ENCODE data around the gene ZNF184.

Gene ZNF184

DNA sequence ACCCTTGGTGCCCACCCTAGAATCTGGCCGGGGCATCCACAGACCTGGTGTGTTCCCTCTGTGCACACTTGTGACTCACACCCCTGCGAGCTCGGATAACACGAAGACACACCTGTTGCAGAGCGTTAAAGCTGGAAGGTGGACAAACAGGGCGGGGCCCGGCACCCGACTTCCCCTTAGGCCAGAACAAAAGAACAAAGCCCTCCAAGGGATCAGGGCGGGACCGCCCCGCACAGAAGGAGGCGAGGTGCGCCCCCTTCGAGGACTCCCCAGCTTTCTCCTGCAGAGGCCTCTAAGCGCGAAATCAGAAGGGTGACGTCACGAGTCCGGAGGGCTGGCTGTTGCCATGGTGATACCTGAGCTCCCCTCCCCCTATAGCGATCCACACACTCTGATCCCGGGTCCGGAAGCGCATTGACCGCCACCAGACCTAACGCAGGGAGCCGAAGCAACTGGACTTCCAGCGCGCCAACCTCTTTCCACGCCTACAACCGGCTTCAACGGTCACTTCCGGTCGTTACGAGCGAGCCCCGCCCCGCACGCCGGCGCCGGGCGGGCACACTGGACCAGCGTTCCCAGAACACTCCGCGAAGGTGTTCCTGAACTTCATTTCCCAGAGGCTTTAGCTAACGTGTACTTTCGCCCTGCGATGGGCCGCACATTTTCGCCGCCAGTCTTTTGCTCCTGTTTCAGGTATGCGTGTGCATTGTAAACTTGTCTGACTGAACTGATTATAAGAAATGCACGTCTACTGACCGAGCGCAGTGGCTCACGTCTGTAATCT, at the start of gene ZNF184:
TSS of gene ZNF184 (minus strand) at position 489 of the 784 bp plus-strand sequence. CDS start 811 bp downstream, outside the sequence.
- Histone ChIP-seq H3K9me2 (ENCODE audit: low read depth, low read length) (no peaks in the 10 kb centered on the region), H3K79me2 (ENCODE audit: insufficient read depth, low read length) (peaks cover 21% of the 10 kb centered on the region), H3K9ac (ENCODE audit: low read length) (peak within 1 kb of the TSS; percentile 95), H3K27me3 (ENCODE audit: insufficient read depth, low read length) (no peaks in the 10 kb centered on the region; the same call in 1 of the 2 replicates), H4K20me1 (ENCODE audit: insufficient read depth, low read length) (no peaks in the 10 kb centered on the region), H3K27ac (ENCODE audit: low read depth, low read length, poor library complexity, severe bottlenecking) (peak within 1 kb of the TSS; percentile 90), H3K4me1 (ENCODE audit: insufficient read depth, low read length, severe bottlenecking) (peaks cover 26% of the 10 kb centered on the region), H2AFZ (ENCODE audit: low read length) (peak within 1 kb of the TSS; percentile 38; the same call in 1 of the 2 replicates), H3K4me2 (ENCODE audit: low read length) (peak within 1 kb of the TSS; percentile 99), H3F3A (ENCODE audit: insufficient read depth, low read length) (no peaks in the 10 kb centered on the region), H3K36me3 (ENCODE audit: insufficient read depth, low read length) (peaks cover 39% of the 10 kb centered on the region), H3K9me3 (ENCODE audit: low read length) (peaks cover 14% of the 10 kb centered on the region), H3K4me3 (ENCODE audit: low read depth, low read length, poor library complexity, severe bottlenecking) (peak within 1 kb of the TSS; percentile 93)
- no peak for TF ChIP-seq EZH2 (IDR thresholded peaks at IDR 0.05; ENCODE audit: borderline replicate concordance, low read length)
- TF ChIP-seq, protein P1, sequence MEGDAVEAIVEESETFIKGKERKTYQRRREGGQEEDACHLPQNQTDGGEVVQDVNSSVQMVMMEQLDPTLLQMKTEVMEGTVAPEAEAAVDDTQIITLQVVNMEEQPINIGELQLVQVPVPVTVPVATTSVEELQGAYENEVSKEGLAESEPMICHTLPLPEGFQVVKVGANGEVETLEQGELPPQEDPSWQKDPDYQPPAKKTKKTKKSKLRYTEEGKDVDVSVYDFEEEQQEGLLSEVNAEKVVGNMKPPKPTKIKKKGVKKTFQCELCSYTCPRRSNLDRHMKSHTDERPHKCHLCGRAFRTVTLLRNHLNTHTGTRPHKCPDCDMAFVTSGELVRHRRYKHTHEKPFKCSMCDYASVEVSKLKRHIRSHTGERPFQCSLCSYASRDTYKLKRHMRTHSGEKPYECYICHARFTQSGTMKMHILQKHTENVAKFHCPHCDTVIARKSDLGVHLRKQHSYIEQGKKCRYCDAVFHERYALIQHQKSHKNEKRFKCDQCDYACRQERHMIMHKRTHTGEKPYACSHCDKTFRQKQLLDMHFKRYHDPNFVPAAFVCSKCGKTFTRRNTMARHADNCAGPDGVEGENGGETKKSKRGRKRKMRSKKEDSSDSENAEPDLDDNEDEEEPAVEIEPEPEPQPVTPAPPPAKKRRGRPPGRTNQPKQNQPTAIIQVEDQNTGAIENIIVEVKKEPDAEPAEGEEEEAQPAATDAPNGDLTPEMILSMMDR (IDR thresholded peaks at IDR 0.05; ENCODE audit: low read length), result peak; percentile 27; the same call in 1 of the 2 replicates

DNA sequence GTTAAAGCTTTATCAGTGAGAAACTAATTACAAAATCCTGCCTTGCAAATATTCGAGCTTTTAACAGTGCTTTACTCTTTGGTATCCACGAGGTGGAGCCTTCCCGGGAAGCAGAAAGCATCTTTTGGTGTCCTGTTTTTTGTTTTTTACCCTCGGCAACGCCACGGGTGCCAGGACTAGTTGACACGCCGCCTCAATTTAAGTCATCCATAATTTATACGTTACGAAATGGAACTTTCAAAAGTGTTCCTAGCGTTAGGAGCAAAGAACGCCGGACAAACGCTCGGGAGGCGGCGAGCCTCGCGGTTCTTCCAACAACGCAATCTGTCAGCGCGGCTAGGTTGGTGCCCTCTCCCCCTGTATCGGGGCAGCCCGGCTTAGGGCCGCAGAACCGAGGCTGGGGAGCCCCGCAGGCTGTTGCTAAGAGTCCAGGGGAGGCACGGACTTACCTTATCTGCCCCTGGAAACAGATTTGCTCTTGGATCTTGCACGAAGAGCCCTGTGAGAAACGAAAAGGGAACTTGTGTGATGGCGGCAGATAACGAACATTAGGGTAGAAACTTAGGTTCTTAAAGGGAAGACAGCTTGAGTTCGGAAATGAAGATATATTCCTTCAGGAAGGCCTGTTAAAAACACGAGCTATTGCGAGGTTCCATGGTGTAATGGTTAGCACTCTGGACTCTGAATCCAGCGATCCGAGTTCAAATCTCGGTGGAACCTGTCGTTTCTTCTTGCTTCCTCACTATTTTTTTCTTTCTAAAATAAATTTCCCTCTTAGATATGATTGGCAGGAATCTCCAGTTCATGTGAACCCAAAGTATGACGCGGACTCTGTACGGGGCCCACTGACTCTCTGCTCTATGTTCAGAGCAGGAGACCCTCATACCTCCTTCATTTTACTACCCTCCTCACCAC, 46.2 kb upstream of the ZNF184 start:
- no peaks in the 10 kb centered on the region for H3K9me2 ChIP-seq (ENCODE audit: low read depth, low read length)
- H3K36me3 ChIP-seq (ENCODE audit: insufficient read depth, low read length), result no peaks in the 10 kb centered on the region
- TF ChIP-seq EZH2 (IDR thresholded peaks at IDR 0.05; ENCODE audit: borderline replicate concordance, low read length), result no peak
- TF ChIP-seq, protein P1 (IDR thresholded peaks at IDR 0.05; ENCODE audit: low read length), result peak; percentile 85
- peak overlapping the region; percentile 89 for H3K4me3 ChIP-seq (ENCODE audit: low read depth, low read length, poor library complexity, severe bottlenecking)
- no peaks in the 10 kb centered on the region for H3K27me3 ChIP-seq (ENCODE audit: insufficient read depth, low read length)
- H4K20me1 ChIP-seq (ENCODE audit: insufficient read depth, low read length), result no peaks in the 10 kb centered on the region
- no peak overlapping the region for H3K27ac ChIP-seq (ENCODE audit: low read depth, low read length, poor library complexity, severe bottlenecking)
- H3F3A ChIP-seq (ENCODE audit: insufficient read depth, low read length), result no peaks in the 10 kb centered on the region
- H3K9ac ChIP-seq (ENCODE audit: low read length), result peak overlapping the region; percentile 91
- H3K9me3 ChIP-seq (ENCODE audit: low read length), result no peaks in the 10 kb centered on the region
- H3K4me2 ChIP-seq (ENCODE audit: low read length), result peak overlapping the region; percentile 99
- H2AFZ ChIP-seq (ENCODE audit: low read length), result peak overlapping the region; percentile 85
- H3K79me2 ChIP-seq (ENCODE audit: insufficient read depth, low read length), result no peaks in the 10 kb centered on the region
- peaks cover 11% of the 10 kb centered on the region for H3K4me1 ChIP-seq (ENCODE audit: insufficient read depth, low read length, severe bottlenecking)

DNA sequence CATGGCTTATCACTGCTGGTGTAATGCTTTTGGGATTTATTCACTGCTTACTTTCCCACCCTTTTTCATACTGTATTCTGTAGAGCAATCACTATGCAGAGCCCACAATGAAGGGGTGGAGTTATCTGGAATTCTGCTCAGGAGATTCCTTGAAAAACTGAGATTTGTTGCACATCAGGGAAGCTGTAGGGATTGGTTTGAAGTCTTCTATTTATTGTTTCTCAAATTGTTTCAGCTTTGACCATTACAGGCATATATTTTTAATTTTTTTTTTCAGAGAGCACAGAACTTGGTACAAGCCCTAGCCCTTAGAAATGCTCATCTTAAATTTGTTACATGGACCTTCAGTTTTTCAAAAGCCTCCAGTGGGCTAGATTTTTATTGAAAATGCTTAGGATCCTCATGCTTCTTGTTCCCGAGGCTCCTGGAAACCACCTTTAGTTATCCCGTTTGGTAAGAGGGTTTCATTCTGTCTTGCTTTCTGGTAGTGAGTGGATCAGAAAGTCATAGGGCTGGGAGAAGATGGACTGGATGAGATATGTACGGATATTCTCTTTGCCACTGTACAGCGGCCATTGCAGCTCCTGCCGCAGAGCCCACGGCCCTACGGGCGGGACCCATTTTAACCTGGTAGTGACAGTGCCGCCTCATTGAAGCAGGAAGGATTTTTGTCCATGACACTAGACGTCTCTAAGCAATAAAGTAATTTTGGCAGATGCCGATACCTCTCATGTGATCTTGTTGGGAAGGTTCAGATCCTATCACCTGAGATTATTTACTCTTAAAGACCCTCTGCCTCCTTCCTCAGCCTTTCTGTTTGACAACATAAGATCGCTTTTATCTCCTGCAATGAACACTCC, 45.3 kb upstream of the ZNF184 start:
- H3K27ac ChIP-seq (ENCODE audit: low read depth, low read length, poor library complexity, severe bottlenecking), result no peak overlapping the region
- H3K4me3 ChIP-seq (ENCODE audit: low read depth, low read length, poor library complexity, severe bottlenecking), result peak overlapping the region; percentile 89
- TF ChIP-seq EZH2 (IDR thresholded peaks at IDR 0.05; ENCODE audit: borderline replicate concordance, low read length), result no peak
- TF ChIP-seq, protein P1 (IDR thresholded peaks at IDR 0.05; ENCODE audit: low read length), result no peak

More for the DNA sequence above, 45.3 kb upstream of the ZNF184 start:
- Histone ChIP-seq H3F3A (ENCODE audit: insufficient read depth, low read length) (no peaks in the 10 kb centered on the region), H3K4me1 (ENCODE audit: insufficient read depth, low read length, severe bottlenecking) (peaks cover 11% of the 10 kb centered on the region), H2AFZ (ENCODE audit: low read length) (peak overlapping the region; percentile 85), H4K20me1 (ENCODE audit: insufficient read depth, low read length) (no peaks in the 10 kb centered on the region), H3K9me3 (ENCODE audit: low read length) (no peaks in the 10 kb centered on the region), H3K36me3 (ENCODE audit: insufficient read depth, low read length) (no peaks in the 10 kb centered on the region), H3K79me2 (ENCODE audit: insufficient read depth, low read length) (no peaks in the 10 kb centered on the region), H3K4me2 (ENCODE audit: low read length) (peak overlapping the region; percentile 99), H3K27me3 (ENCODE audit: insufficient read depth, low read length) (no peaks in the 10 kb centered on the region), H3K9me2 (ENCODE audit: low read depth, low read length) (no peaks in the 10 kb centered on the region), H3K9ac (ENCODE audit: low read length) (peak overlapping the region; percentile 91)

All from OCI-LY1 (cell line).